ENCODE data around the gene KRTAP10-2. TPM values are rescaled to one million over a fixed set of nuclear protein-coding genes. Genes with fewer than 3 reads are reported as not detected.

KRTAP10-2 gene
- total RNA-seq, 1 donor from 2014 or later = not detected

DNA sequence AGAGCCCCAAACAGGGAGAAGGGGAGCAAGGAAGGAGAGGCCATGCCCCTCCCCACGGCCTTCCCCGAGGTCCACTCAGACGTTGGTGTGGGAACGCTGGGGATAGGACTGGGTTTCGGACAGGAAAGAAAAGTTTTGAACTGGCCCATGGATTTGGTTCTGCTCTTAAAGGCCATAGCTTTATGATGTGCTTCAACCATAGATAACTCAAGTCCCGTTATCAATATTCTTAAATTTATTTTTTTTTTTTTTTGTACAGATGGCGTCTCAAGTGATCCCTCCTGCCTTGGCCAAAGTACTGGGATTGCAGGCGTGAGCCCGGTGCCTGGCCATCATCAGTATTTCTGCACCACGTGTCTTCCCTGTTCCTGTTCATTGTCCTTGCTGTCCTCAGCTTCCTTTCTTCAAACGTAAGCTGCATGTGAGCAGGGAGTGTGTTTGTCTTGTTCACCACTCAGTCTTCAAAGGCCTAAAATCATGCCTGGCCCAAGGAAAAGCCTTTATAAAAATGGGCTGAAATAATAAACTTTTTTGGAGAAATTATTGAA, 10.5 kb downstream of the KRTAP10-2 start:
- intact Hi-C loops (cut with micrococcal nuclease) = no loop called here

DNA sequence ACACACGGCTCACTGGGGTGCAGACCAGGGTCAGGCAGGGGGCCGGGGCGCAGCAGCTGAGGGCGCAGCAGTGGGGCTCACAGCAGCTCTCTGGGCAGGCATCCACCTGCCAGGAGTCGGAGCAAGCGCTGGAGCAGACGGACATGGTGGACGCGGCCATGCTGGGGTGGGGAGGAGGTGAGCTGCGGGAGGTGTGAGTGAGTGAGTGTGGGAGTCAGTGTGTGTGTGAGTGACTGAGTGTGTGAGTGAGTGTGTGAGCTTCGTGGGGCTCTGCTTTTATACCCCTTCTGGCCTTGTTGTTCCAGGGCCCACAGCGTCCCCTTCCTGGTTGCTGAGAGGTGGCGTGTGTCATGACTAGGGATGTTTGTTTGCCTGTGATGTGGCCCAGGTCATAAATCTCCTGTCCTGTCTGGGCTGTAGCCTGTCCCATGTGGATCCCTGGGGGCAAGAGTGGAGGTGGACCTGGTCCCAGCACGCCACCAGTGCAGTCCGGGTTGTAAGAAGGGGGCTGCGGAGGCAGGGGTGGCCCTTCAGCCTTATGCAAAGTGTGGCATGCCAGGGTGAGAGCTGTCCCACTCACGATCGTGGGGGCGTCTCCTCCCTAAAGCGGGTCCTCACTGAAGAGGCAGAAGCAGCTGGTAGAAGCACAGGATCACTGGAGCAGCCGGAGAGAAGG, 11.2 kb downstream of the KRTAP10-2 start, which contains the start of gene KRTAP10-1:
Gene KRTAP10-1, minus strand, starts transcription at position 205 of the 676 bp plus-strand sequence. Its CDS starts 45 bp downstream, at position 160.
- intact Hi-C loops (cut with micrococcal nuclease) = no loop called here

DNA sequence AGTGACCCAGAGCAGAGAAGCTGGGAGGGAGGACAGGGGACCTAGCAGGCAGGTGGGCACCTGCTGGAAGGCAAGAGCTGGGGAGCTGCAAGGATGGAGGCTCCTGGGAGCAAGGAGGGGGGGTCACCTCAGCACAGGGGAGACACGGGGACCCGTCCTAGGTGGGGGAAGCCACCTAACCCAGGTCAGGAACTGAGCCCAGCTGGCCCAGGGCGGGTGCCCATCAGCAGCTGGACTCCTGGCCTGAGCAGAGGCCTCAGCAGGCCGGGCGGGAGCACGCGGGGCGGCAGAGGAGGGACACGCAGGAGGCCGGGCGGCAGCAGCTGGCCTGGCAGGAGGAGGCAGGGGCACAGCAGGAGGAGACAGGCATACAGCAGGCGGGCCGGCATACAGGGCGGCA, 12.3 kb downstream of the KRTAP10-2 start:
- intact Hi-C loops (cut with micrococcal nuclease) = no loop called here

- intact Hi-C loops (cut with micrococcal nuclease) = no loop called here
Observed at GRCh38 chr21:44537930-44538911, 13.1 kb downstream of the KRTAP10-2 start.

- intact Hi-C loops (cut with micrococcal nuclease) = no loop called here
Observed at GRCh38 chr21:44535963-44536362, 15.3 kb downstream of the KRTAP10-2 start.

DNA sequence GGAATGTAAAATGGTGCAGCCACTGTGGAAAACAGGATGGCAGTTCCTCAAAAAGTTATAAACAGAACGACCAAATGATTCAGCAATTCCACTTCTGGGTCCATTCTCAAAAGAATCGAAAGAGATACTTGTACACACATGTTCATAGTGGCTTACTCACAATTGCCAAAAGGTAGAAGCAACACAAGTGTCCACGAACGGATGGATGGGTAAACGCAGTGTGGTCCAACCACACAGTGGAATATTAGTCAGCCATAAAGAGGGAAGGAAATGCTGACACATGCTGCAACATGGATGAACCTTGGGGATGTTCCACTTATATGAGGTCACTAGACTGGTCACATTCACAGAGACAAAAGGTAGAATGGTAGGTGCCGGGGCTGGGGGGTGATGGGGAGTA, 16.6 kb downstream of the KRTAP10-2 start:
- intact Hi-C loops (cut with micrococcal nuclease) = no loop called here

GRCh38 chr21:44533891-44534627, 17.2 kb downstream of the KRTAP10-2 start:
- intact Hi-C loops (cut with micrococcal nuclease) = no loop called here

GRCh38 chr21:44533121-44533890, 18.0 kb downstream of the KRTAP10-2 start:
- intact Hi-C loops (cut with micrococcal nuclease) = no loop called here

DNA sequence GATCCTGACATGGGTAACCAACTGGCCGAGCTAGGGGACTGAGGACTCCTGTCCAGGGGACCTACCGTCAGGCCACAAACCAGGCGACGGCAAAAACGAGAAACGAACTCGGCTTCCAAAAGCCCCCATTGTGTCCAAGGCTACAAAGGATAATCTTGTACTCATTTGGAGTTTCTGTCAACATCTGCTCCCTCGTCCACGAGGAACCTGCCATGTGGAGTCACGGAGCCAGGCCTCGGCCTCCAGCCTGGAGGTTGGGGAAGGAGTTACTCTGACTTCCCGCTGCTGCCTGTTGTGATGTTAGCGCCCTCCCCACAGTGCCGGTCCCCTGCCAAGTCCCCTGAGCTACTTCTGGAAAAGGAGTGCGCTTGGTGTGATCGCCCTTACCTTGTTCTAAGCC, 18.6 kb downstream of the KRTAP10-2 start:
- intact Hi-C loops (cut with micrococcal nuclease) = no loop called here

DNA sequence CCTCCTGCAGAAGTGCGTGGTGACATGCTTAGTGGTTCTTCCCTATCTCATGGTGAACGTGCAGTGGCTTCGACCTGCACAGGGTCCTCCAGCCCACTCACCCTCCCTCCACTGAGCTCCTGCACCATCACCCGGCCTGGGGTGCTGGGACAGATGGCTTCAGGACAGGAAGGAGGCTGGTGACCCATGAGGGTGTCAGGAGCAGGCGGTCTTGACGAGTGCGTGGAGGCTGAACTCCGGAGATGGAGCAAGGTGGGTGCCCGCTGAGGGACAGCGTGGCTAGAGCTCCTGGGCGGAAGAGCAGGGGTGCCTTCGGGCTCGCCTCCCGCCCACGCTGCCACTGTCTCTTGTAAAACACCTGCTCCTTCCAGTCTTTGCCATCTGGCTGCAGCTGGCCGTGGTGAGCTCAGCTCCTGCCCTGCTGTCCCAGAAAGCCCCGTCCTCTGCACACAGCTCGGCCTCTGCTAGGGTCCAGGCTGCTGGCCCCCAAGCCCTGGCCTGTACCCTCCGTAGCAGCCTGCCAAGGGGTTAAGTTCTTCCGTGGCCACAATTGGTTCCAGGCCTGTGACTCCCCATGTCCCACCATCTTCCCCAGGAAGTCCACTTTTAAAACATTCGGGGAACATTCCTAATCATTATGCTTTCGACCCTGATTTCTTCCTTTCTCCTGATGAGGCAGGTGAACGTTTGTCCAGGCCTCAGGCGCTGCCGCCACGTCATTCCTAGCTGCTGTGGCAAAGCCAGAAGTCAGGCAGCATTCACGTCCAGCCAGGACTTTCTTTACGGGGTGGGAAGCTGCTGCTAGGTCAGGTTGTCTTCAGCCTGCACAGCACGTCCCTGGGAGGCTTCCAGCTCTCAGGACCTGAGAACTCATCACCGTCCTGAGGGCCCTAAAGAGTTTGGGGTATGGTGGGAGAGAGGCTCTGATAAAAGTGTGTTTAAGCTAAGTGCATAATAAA, 19.4 kb downstream of the KRTAP10-2 start:
- intact Hi-C loops (cut with micrococcal nuclease) = no loop called here

DNA sequence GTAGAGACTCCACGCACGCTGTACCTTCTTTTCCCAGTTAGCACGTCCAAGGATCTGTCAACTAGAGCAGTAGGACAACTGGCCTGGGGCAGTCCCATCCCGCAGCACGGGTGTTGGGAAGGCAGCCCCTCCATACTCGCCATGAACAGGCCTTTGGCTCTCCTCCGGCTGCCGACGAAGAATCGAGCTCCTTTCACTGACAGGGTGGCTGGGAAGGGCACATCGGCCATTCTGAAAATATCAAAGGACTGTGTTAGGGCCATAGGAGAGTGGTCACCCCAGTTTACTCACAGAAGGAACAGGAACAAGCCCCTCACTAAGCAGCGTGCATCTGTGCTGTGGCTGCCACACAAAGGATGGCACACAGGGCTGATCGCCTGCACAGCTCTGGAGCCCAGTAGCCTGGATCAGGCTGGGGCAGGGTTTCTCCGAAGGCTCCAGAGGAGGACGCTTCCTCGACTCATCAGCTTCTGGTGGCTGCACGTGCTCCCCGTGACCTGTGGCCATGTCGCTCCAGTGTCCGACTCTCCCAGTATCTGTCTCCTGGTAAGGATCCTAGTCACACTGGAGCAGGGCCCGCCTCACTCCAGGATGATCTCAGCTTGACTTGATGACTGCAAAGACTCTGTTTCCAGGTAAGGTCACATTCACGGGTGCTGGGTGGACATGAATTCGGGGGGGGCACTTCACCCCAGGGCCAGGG, 20.3 kb downstream of the KRTAP10-2 start:
- intact Hi-C loops (cut with micrococcal nuclease) = no loop called here

DNA sequence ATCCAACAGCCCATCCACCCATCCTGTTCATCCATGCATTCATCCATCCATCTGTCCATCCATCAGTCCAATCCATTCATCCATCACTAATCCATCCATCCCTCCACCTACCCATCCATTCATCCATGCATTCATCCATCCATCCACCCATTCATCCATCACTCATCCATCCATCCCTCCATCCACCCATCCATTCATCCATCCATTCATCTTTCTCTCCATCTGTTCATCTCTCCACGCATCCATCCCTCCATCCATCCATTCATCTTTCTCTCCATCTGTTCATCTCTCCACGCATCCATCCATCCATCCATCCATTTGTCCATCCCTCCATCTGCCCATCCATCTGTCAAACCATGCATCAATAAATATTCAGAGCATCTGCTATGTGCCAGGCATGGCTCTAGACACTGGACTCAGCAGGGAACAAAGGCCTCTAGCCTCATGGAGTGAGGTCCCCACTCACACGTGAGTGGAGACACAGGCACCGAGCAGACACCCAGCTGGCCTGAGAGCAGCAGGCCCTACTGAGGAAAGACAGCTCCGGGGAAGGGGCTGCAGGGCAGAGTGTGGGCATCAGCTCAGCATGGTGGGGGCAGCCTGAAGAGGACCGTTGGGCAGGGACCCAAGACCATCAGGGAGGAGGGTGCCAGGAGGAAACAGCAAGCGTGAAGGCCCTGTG, 20.9 kb downstream of the KRTAP10-2 start:
- intact Hi-C loops (cut with micrococcal nuclease) = no loop called here

DNA sequence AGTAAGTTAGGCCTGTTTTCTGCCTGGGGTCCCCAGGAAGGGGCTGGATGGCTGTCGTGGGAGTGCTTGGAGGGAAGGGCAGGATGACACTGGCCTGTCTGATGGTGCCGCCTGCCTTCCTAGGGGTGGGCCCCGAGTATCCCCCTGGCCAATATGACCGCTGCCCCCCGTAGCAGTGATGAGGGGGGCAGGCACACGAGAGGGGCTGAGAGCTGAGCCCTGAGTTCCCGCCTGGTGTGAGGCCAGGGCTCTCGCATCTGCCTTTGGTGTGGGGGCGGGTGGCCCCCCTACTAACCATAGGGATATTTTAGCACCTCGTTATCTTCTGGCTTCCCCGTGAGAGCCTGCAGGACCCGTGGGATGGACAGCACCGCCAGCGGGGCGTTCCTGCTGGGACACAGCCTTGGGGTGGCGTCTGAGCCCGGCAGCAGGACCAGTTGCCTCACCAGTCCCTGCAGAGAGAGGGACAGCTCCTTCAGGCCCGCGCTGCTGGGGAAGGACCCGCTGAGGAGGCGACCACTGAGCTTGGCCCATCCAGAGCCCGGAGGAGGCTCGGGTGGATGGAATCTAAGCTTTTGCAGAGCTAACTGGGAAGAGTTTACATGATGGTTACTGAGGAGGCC, 21.7 kb downstream of the KRTAP10-2 start:
- intact Hi-C loops (cut with micrococcal nuclease) = no loop called here

DNA sequence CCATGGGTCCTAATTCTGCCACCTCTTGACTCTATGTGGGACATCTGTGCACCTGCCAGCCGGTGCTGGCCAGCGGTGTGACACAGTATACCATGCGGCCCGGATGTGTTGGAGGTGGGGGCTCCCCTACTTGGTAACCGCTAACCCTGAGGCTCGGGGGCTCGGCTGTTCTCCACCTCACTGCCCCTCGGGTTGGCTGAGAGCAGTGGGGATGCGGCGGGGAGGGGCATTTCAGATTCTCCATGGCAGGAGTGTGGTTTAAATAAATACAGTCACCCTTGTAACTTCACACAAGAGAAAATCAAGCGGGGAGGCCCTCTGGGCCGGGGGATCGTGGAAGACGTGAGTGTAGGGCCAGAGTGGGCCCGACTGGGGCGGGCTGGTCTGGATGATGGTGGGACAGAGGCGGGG, 22.3 kb downstream of the KRTAP10-2 start:
- intact Hi-C loops (cut with micrococcal nuclease) = no loop called here

- intact Hi-C loops (cut with micrococcal nuclease) = no loop called here
Observed at GRCh38 chr21:44528634-44528995, 22.7 kb downstream of the KRTAP10-2 start.

DNA sequence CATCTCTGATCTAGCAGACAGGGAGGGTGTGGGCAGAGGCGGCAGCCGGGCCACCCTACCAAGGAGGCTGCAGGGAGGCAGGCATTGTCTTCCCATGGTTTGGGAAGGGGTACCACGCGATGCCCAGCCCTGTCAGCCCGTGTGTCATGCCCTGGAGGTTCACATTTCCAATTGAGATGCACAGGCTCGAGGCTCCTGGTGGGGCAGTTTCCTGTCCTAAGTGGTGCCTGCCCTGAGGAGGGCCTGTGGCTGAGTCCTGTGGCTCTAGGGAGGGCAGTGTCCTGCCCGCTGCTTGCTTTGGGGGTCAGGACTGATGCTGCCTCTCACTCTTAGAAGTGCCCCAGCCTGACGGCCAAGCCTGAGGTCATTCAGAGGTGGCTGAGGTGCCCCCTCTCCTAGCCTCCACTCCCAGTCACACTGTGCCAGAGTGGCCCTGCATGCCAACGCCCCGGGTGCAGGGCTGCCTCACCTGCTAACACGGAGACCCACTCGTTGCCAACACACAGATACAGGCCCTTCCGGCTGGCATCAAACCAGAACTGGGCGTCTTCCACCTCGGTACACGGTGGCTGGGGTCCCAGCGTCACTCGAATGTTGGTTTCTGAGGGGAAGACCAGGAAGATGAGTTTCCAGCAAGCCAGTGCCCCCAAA, 23.2 kb downstream of the KRTAP10-2 start:
- intact Hi-C loops (cut with micrococcal nuclease) = no loop called here

All from T-helper 2 cell treated with Interferon-gamma antibody and Interleukin-4, amounts not matched to agents 100 ng/mL and 5 ng/mL, for 36 hours (primary cell).